ENCODE data around the gene IL31RA.
A peak's percentile ranks its signal among the peaks of the same experiment; 100 is the strongest.

Gene IL31RA

DNA sequence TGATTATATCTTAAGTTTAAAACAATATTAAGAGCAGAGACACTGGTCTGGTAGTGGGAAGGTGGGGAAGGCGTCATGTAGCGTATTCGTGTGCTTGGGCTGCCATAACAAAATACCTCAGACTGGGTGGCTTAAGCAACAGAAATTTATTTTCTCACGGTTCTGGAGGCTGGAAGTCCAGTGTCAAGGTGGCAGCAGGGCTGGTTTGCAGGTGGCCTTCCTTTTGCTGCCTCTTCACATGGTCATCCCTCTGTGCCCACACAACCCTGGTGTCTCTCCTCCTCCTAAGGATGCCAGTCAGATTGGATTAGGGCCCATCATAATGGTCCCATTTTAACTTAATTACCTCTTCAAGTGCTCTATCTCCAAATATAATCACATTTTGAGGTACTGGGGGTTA, 9.6 kb downstream of the IL31RA start:
- no peak for DNase-seq

DNA sequence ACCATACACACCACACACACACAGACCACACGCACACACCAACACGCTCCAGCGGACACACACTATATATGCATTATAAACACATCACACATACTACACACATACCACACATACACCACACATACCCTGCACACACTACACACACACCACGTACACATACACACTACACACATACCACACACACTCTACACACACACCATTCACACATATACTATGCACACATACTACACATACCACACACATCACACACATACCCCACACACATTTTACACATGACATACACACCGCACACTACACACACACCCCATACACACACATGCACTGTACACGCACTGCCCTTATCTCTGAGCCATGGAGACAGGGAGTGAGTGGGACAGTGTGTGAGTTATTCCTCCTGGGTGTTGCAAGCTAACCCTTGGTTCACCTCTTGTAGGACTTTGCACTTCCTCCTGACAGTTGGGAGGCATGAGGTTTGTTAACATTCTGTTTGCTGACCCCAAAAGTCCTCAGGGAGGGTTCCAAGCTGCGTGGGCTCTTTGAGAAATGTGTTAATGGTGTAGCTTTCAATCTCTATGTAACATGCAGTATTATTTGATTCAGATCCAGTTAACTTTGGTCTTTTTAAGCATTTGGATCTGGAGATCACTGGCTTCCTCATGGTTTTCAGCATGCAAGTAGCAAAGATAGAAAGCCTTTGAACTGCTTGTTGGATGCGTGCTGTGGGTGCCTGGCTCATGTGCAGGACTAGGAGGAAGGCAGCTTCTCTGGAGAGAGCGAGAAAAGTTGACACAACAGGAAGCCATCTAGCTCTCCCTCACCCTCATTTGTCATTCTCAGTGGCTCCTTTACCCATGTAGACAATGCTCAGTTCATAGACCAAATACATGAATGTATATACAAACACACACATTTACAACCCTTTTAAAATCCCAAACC, 13.7 kb downstream of the IL31RA start:
- DNase-seq: no peak

DNA sequence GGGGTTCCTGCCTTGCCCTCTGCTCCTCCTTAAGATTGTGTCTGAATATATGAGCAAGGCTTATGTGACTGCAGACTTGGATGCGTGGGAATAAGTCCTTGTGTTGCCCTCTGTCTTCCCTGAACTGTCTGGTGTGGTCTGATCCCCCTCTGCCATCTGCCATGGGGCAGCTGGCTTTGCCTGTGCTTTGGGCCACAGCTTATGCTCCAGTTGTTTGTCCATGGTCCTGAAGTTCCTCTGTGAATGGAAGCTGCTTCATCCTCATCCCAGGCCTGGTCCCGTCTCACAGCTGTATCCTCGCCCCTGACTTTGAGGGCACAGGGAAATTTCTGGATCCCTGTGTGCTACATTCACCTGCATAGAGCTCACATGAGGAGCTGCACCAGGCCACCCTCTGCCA, 14.7 kb downstream of the IL31RA start:
- no peak for DNase-seq

DNA sequence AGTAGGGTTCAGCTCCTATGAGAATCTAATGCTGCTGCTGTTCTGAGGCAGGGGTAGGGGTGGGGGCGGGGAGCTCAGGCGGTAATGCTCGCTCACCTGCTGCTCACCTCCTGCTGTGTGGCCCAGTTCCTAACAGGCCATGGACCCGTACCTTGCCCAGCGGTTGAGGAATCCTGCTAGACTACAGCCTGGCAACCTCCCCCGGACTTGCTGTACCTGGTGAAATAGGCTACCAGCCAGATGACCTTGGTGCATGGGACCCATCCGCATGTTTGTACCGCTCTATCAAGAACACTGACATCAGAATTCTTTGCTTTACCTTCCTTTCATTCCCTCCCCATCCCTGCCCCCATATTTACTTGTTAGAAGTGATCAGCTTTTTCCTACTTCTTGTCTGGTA, 15.3 kb downstream of the IL31RA start:
- no peak for DNase-seq

DNA sequence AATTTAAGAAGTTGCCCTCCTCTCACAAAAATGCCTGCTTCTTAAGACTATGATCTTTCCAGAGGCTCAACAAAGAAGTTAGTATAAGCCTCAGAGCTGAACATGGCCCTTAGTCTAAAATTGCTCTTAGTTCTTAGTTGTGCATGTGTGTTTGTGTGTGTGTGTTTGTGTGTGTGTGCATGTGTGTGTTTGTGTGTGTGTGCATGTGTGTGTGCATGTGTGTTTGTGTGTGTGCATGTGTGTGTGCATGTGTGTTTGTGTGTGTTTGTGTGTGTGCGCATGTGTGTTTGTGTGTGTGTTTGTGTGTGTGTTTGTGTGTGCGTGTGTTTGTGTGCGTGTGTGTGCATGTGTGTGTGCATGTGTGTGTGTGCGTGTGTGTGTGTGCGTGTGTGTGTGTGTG, 15.8 kb downstream of the IL31RA start:
- no peak for DNase-seq

DNA sequence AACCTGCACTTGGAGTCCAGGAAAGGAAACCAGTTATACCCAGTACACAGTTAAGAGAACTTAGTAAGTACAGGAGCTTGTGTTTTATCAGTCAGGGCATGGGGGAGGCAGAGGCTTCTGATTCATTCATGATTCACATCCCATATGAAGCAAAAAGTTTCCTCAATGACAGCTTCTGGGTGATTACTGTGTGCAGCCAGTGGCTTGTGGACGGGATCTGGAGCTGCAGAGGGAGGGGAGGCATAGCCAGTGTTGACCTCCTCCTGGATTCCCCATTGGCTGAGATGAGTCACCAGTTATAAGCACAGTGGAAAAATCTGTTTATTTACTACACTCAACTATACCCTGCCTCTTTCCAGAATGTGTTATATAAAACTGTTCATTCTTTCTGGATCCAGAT, 17.7 kb downstream of the IL31RA start:
- peak; percentile 38 for DNase-seq

DNA sequence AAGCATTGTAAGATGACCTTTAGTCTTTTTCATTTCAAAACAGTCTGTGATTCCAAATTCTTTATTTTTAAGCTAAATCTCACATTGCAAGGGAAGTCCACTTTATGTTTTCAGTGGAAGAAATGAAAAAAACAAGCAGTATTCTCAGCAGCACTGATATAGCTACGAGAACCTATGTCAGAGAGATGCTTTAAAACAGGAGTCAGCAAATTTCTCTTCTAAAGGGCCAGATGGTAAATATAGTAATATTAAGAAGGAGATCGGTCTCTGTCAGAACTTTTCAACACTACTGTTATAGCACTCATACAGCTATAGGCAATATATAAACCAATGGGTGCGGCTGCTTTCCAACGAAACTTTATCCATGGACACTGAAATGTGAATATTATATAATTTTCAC, 18.7 kb downstream of the IL31RA start:
- no peak for DNase-seq

DNA sequence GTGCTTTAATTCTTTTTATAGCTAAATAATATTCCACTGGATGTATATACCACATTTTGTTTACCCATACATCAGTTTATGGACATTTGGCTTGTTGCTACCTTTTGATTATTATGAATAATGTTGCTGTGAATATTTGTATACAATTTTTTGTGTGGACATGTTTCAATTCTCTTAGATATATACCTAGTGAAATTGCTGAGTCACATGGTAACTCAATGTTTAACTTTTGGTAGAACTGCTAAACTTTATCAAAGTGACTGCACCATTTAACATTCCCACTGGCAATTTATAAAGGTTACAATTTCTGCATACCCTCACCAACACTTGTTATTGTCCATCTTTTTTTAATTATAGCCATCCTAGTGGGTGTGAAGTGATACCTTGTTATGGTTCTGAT, 22.1 kb downstream of the IL31RA start:
- no peak for DNase-seq

DNA sequence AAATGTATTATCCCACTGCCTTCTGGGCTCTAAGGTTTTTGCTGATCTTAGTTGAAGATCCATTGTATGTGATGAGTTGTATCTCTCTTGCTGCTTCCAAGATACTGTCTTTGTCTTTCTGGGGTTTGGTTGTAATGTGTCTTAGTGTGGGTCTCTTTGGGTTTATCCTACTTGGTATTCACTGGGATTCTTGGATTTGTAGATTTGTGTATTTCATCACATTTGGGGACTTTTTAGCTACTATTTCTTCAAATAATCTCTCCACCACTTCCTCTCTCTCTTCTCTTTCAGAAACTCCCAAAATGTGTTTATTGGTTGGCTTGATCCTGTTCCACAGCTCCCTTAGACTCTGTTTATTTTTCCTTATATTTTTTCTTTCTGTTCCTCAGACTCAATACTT, 26.5 kb downstream of the IL31RA start:
- no peak for DNase-seq

DNA sequence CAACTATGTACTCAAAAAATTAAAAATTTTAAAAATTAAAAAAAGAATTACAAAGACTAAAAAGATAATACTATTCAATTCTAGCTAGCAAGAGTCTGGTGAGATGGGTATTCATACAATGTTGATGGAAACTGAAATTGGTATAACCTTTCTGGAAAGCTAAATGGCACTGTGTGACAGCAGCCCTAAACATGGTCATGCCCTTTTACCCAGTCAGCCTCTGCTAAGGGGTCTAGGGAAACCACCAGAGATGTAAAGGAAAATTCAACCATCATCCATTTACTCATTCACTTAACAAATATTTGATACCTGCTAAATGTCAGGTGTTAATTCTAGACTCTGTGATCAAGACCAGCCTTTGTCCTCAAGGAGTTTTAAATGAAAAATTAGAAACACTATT, 29.3 kb downstream of the IL31RA start:
- DNase-seq: no peak

DNA sequence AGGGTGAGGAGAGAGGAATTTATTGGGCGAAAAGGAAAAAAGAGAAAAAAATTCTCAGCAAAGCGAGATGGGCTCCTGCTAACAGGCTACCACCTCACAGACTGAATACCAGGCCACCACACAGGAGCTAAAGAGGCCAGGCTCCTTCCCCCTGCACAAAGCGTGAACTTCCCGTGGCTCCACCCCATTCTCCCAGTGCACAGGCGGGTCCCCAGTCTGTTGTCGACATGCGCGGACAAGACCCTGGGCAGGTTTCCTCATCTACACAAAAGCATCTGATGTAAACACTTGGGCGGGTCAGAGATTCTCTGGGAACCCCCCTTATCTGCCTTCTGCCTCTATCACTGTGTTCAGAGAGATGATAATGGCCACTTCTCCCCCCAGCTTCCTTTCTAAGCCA, 34.2 kb downstream of the IL31RA start:
- DNase-seq: no peak

DNA sequence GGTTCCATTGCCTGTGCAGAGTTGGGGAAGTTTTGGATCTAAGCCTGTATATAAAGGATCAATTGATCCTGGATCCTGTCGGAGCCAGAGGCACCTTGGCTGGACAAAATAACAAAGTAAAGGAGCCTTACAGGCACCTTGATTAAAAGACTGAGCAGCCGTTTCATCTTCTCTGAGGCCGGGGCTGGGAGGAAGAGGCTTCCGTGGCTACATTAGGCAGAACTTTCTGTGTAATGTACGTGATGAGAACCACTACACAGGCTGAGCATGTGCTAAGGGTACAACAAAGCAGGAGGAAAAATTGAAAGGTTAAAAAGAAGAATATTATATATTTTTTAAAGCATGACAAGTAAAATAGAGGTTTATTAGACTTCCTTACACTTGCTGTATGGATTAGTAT, 37.0 kb downstream of the IL31RA start:
- no peak for DNase-seq

DNA sequence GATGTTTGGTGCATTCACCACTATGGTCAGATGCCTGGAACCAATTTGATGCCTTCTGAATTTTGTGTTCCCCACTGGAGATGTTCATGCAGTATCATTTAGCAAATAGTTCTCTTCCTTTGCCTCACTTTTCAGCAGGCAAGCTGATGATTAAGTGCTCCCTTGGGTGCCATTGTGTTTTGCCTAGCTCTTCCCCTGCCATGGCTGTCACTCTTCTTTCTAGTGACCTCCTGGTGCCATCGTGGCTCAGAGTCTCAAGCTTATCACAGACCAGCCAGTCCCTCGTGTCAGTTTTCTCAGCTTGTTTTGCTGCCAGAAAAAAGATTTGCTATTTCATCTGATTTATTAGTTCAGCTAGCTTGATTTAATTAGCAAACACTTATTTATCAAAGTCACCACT, 41.3 kb downstream of the IL31RA start:
- DNase-seq: no peak

DNA sequence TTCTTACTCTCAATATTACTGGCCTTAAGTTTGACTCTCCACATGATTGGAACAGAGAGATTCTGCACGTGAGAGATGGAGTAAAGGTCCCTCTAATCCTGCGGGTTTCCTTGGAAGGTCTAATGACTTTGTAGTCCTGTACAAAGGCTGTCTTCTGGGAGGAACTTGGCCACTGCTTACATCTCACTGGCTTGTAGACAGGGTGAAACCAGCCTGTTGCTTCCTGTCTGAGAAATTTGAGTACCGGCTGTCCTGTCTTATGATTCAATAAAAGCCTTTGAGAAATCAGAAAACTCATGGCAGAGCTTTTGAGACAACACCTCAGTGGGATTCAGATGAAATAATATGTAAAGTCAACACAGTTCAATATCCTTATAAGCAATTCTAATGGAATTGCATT, 43.0 kb downstream of the IL31RA start:
- DNase-seq: no peak

DNA sequence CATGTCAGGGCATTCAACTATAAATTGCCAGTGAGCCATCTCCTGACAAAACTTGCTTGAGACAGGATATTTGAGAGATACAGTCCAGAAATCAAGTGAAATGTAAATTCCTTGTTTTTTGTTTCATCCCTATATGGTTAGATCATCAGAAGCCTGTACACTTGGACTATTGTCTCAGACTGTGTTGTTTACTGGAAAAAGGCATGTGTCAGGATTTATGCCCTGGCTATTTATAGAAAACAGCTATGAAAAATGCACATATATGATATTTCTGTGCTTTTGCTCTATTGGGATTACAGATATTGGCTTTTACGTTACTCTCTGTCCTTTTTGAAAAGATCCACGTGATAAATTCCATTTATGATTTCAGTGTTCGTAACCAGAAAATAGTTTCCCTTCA, 44.2 kb downstream of the IL31RA start:
- DNase-seq: no peak

DNA sequence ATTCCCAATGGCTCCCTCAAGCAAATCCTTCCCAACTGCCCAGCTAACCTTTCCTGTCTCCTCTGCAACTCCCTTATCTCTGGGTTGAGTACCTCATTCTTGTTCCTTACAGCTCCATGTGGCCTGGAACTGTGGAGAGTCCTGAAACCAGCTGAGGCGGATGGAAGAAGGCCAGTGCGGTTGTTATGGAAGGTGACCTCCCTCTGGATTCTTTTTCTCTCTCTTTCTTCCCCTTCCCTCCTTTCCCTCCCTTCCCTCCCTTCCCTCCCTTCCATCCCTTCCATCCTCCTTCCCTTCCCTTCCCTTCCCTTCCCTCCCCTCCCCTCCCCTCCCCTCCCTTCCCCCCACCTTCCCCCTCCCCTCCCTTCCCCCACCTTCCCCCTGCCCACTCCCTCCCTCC, 45.1 kb downstream of the IL31RA start:
- no peak for DNase-seq

DNA sequence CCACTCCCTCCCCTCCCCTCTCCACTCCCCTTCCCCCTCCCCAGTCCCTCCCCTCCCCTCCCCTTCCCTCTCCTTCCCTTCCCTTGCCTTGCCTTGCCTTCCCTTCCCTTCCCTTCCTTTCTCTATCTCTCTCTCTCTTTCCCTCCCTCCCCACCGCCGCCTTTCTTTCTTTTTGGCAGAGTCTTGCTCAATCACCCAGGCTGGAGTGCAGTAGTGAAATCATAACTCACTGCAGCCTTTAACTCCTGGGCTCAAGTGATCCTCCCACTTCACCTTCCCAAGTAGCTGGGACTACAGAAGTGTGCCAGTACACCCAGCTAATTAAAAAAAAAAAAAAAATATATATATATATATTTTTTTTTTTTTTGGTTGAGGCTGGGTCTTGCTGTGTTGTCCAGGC, 45.5 kb downstream of the IL31RA start:
- DNase-seq: no peak

DNA sequence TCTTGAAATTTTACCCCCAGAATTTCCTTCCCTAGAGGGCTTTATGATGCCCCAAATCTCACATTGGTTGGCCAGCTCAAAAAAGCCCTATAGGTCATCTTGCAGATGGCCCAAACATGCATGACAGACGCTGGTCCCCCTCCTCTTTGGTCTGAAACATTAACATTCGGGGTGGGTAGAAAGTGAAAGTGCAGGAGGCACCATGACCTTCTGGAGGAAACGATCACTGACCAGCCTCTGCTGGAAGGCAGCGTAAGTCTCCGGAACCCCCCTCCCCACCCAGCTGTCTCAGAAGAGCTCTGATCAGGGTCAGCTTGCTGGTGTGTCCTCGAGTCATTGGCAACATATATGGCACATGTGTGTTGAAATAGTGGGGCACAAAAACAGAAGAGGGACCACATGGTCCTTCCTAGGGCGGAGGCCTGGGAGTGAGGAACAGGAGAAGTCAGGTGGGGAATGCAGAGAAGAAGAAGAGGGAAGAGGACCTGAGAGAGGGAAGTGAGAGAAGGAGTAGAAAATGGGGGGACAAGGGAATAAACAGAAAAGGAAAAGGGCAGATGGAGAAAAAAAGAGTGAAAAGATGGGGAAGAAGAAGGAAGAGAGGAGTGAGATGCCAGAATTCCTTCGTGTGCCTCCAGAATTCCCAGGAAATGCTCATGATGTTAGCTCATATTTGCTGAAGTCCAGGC, 46.2 kb downstream of the IL31RA start:
- no peak for DNase-seq

DNA sequence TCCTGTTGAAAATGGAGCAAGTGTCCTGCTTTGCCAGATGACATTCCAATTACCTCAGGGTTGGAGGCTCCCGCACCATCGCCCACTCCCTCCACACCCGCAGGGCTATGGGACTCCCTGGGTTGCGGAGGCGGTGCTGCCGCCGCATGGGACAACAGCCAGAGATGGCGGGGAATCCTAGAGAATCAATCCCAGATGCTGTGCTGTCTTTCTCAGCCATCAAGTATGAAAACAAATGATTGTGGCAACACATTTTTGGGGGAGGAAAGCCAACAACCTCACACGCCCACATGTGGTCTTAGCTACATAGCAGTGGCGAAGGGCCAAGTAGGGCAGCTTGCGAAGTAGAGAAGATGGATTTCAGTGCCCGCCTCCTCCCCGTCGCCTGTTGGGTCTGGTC, 46.7 kb downstream of the IL31RA start:
- DNase-seq: peak; percentile 34

DNA sequence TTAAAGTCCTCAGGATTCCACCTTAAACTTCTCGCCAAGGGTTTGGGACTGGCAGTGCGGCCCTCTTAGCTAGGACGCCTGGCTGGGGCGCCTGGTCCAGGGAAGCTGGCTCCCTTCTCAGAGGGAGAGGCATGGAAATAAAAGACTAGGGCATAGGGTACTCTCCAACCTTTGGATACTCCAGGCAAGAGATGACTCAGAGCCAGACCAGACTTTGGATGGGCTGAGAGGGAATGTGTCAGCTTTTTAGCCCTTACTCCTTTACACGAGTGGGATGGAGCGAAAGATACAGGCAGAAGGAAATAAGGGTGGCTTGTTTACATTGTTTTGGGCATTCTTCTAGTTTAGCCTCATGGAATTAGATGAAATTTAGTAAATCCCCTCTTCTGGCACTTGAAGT, 48.2 kb downstream of the IL31RA start:
- no peak for DNase-seq

DNA sequence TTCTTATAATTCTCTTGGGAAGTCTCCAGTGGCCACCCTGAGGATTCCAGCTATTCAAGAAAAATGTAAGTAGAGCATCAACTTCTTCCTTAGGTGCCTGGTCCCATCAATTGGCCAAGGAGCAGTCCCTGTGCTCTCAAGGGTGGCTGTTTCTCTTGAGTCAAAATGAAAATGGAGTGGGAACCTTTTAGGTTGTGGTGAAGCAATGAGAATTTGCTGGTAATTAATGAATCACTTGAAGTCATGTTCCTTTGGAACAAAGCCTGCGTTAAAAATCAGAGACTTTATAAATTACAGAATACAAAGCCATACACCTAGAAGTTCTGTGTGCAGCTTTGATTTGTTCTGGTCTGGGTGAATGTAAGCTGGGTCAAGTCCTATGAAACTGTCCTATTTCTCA, 48.9 kb downstream of the IL31RA start:
- no peak for DNase-seq

DNA sequence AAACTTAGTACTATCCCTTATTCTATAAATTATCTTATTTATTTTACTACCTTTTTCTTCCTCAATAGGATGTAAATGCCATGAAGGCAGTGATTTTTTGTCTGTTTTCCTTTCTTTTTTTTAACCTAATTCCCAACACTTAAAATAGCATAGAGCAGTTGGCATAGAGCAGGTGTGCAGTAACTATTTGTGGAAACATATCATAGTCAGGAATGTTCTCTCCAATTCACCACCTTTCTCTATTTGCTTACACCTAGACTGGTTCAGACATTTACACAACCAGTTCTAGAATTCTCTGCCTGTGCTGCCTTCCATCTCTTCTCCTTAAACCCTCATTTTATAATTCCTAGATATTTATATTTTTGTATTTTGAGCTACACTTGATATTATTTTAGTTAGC, 49.6 kb downstream of the IL31RA start:
- DNase-seq: no peak

DNA sequence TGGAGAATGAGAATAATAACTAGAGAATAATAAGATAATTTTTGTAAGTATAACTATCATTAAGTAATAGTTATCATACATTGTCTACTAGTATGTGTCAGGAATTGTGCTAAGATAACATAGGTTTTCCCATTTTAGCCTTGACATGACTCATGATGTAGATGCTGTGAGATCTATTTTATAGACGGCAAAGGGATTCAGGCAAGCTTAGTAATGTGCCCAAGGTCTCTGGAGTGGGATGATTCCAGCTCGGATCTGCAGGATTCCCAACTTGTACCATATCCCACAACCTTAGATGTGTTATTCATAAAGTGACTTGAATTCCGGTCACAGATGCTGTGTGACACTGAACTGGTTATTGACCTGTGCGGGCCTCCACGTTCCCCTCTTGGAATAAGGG, 51.5 kb downstream of the IL31RA start:
- DNase-seq: no peak

DNA sequence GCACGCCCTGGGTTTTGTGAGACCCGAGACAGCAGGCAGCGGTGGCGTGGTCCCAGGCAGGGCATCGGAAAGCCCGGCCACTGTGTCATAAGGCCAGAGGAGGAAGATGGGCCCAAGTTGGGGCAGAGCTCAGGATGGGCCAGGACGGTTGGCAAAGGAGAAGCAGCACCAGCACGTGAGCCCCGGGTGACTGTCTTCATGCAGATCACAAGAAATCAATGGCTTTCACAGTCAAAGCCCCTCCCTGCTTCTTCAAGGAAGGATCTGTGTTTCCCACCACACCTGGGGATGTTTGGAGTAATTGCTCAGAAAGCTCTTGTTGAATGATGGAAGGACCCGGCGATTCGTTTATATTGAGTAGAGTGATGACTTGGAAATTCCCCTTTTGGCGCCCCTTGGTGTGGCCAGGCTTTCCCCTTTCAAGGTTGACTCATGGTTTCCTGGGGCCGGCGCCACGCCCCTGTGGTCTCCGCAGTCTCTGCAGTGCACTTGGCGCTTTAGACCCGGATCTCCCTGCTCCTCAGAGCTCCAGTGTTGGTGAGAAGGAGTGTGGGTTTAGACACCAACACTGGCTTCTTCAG, 52.1 kb downstream of the IL31RA start:
- DNase-seq: peak; percentile 60
